Measurements from ENCODE around the gene GTF2IRD1.
A peak's percentile ranks its signal among the peaks of the same experiment; 100 is the strongest.

- TF ChIP-seq TAF1 (IDR thresholded peaks at IDR 0.05; ENCODE audit: control insufficient read depth, extremely low read depth, insufficient read depth, low read length, severe bottlenecking) (no peak), CTCF (IDR thresholded peaks at IDR 0.05 in 2 of 3, conservative IDR thresholded peaks at IDR 0.05 in 1 of 3; ENCODE audit: insufficient read depth in 2 of 3, low read depth in 1 of 3, low read length in 3 of 3) (0 out of 6 replicates have a peak, but pooled peaks of 1 of the 3 experiments have one; percentile 5), NFYB (IDR thresholded peaks at IDR 0.05; ENCODE audit: extremely low read depth, insufficient read length) (no peak), SMARCA4 (IDR thresholded peaks at IDR 0.05) (no peak), ZBTB7A (IDR thresholded peaks at IDR 0.05; ENCODE audit: borderline replicate concordance, control insufficient read depth, low read depth, low read length) (no peak), POLR2A (conservative IDR thresholded peaks at IDR 0.05) (no peak), EZH2 (IDR thresholded peaks at IDR 0.05; ENCODE audit: borderline replicate concordance, low read depth, low read length) (no peak), POLR2H (tag; IDR thresholded peaks at IDR 0.05; ENCODE audit: low read depth) (no peak), NBN (IDR thresholded peaks at IDR 0.05; ENCODE audit: low read depth) (no peak), KLF1 (tag; IDR thresholded peaks at IDR 0.05) (no peak), GABPA (tag; conservative IDR thresholded peaks at IDR 0.05; ENCODE audit: low read depth) (no peak), NRF1 (conservative IDR thresholded peaks at IDR 0.05 in 1 of 2, IDR thresholded peaks at IDR 0.05 in 1 of 2) (no peak), ZNF239 (CRISPR knock-in tag; IDR thresholded peaks at IDR 0.05) (no peak)
Measured at GRCh38 chr7:74525140-74525539, 71.4 kb downstream of the GTF2IRD1 start.
